HepG2 (cell line): Measurements from ENCODE around the gene ARL8A. TPM values are rescaled to one million over a fixed set of nuclear protein-coding genes. Genes with fewer than 3 reads are reported as not detected.

Experiments
- ATAC-seq: fragments of 200-7000 bp; cut with Tn5 transposase; 3 replicates; pipeline ENCODE4 v1.9.1; 2020; ENCODE audit warnings: mild to moderate bottlenecking, moderate library complexity
- BruUV-seq: library from RNA; stranded (reverse); fragments of 400-500 nt; replicated peaks from 2 replicates; lab custom pipeline; 2021; lab: Mats Ljungman, UMichigan
- CTCF ChIA-PET: fragments of 300-600 bp; formaldehyde crosslinking; extraction: SDS; loops from one replicate; lab custom pipeline; 2021; ENCODE audit warnings: low total read pairs, inconsistent platforms, low intra/inter-chr PET ratio; lab: Yijun Ruan, JAX
- POLR2A ChIA-PET: fragments of 350-600 bp; sonication (Branson Sonifier 250); formaldehyde crosslinking; loops from one replicate; lab custom pipeline; 2020; ENCODE audit warnings: antibody characterized with exemption, inconsistent platforms; lab: Yijun Ruan, JAX
- DNase-seq: peaks from one replicate; pipeline ENCODE4 v3.0.0-alpha.2; 2015; ENCODE audit warnings: low spot score
- FAIRE-seq: peaks from 3 replicates; lab custom pipeline; 2011; peaks lifted over from hg19 to GRCh38; lab: Jason Lieb, UNC
- H2AFZ ChIP-seq: one replicate; pipeline ENCODE4 v1.6.1; 2011; ENCODE audit warnings: low read length, inconsistent platforms
- H3K27ac ChIP-seq: fragments of 300-600 bp; 3 replicates; pipeline ENCODE4 v1.8.0; 2011; ENCODE audit warnings: mixed run types, mild to moderate bottlenecking, mixed read lengths, low read length, inconsistent platforms; ENCODE audit not compliant: insufficient read depth; ENCODE audit errors: extremely low read length
- H3K27me3 ChIP-seq, 2 experiments: fragments of 200-600 bp in 1 of 2; 2 replicates in 1 of 2; 3 replicates in 1 of 2; pipeline versions ENCODE4 v1.6.0 to v1.8.0; 2011; ENCODE audit warnings: low read length in 2 of 2, mild to moderate bottlenecking in 2 of 2, moderate library complexity in 2 of 2, inconsistent platforms in 1 of 2; ENCODE audit not compliant: insufficient read depth in 2 of 2, control insufficient read depth in 1 of 2
- H3K36me3 ChIP-seq, 2 experiments: fragments of 200-600 bp in 1 of 2; replicated peaks in 1 of 2; 2 replicates in 1 of 2; 3 replicates in 1 of 2; pipeline versions ENCODE4 v1.5.1 to v1.8.0; 2011; ENCODE audit warnings: low read length in 2 of 2, inconsistent platforms in 1 of 2; ENCODE audit not compliant: insufficient read depth in 2 of 2, control insufficient read depth in 1 of 2
- H3K4me1 ChIP-seq: 2 replicates; pipeline ENCODE4 v1.5.1; 2012; ENCODE audit warnings: low read length, inconsistent platforms; ENCODE audit not compliant: insufficient read depth
- H3K4me2 ChIP-seq: 2 replicates; pipeline ENCODE4 v1.6.0; 2011; ENCODE audit warnings: low read depth, low read length, inconsistent platforms
- H3K4me3 ChIP-seq, 3 experiments: fragments of 200-600 bp in 1 of 3; sonication (generic), shearing (Covaris generic) in 1 of 3; replicated peaks in 1 of 3; 2 replicates each; pipeline ENCODE4 v1.5.1; 2011 to 2016; ENCODE audit warnings: low read length in 3 of 3, inconsistent platforms in 2 of 3, low read depth in 2 of 3, mild to moderate bottlenecking in 2 of 3, control low read depth in 1 of 3, mixed read lengths in 1 of 3; ENCODE audit not compliant: insufficient read depth in 1 of 3
- H3K79me2 ChIP-seq: one replicate; pipeline ENCODE4 v1.6.1; 2011; ENCODE audit warnings: low read length, inconsistent platforms; ENCODE audit not compliant: insufficient read depth
- H3K9ac ChIP-seq: 2 replicates; pipeline ENCODE4 v1.6.0; 2011; ENCODE audit warnings: mild to moderate bottlenecking, low read depth, low read length, inconsistent platforms; ENCODE audit not compliant: insufficient read depth
- H3K9me3 ChIP-seq: 2 replicates; pipeline ENCODE4 v1.5.1; 2012; ENCODE audit warnings: mild to moderate bottlenecking, low read length
- H4K20me1 ChIP-seq: 2 replicates; pipeline ENCODE4 v1.6.0; 2011; ENCODE audit warnings: inconsistent platforms, mild to moderate bottlenecking, low read length, moderate library complexity; ENCODE audit not compliant: insufficient read depth
- BRCA1 ChIP-seq: sonication (generic); formaldehyde crosslinking; IDR thresholded peaks from 2 replicates; pipeline ENCODE4 v1.4.0; 2020; ENCODE audit warnings: missing genetic modification reagents
- HDAC2 ChIP-seq: sonication (generic); formaldehyde crosslinking; IDR thresholded peaks from 2 replicates; pipeline ENCODE4 v1.4.0; 2020; ENCODE audit warnings: missing genetic modification reagents
- MTA3 ChIP-seq: sonication (generic); formaldehyde crosslinking; IDR thresholded peaks from 2 replicates; pipeline ENCODE4 v1.4.0; 2020; ENCODE audit warnings: missing genetic modification reagents
- NAIF1 ChIP-seq: sonication (generic); formaldehyde crosslinking; IDR thresholded peaks from 2 replicates; pipeline ENCODE4 v1.5.0; 2020; ENCODE audit warnings: mild to moderate bottlenecking, missing genetic modification reagents, borderline replicate concordance
- NFKBIZ ChIP-seq: IDR thresholded peaks from 2 replicates; pipeline ENCODE4 v1.6.1; 2018; ENCODE audit warnings: missing genetic modification reagents, missing compliant biosample characterization
- NPAS2 ChIP-seq: sonication (generic); formaldehyde crosslinking; IDR thresholded peaks from 2 replicates; pipeline ENCODE4 v1.8.0; 2022; ENCODE audit warnings: mild to moderate bottlenecking, missing genetic modification reagents, borderline replicate concordance
- NR2F6 ChIP-seq, 2 experiments: IDR thresholded peaks; 2 replicates each; pipeline ENCODE4 v1.6.1; 2016; ENCODE audit warnings: antibody characterized with exemption in 1 of 2, mild to moderate bottlenecking in 1 of 2
- PRMT3 ChIP-seq: sonication (generic); formaldehyde crosslinking; IDR thresholded peaks from 2 replicates; pipeline ENCODE4 v1.8.1; 2022; ENCODE audit warnings: low read depth, mild to moderate bottlenecking, moderate library complexity, missing genetic modification reagents, borderline replicate concordance
- SNRNP70 ChIP-seq: fragments of 200-400 bp; formaldehyde crosslinking; IDR thresholded peaks from 2 replicates; pipeline ENCODE4 v1.6.1; 2017; ENCODE audit warnings: mild to moderate bottlenecking, low read depth, low read length, moderate library complexity
- THAP8 ChIP-seq: sonication (generic); formaldehyde crosslinking; IDR thresholded peaks from 2 replicates; pipeline ENCODE4 v1.5.1; 2020; ENCODE audit warnings: missing genetic modification reagents, mild to moderate bottlenecking, borderline replicate concordance
- WGBS: methylation state at CpG from one replicate; pipeline ENCODE4 v1.1.6; 2017; ENCODE audit warnings: low lambda C conversion rate; 5-methylcytosine and 5-hydroxymethylcytosine counted together
- in situ Hi-C: cut with HindIII; loops from 2 replicates; pipeline ENCODE4 v1.10.0; 2017; ENCODE audit warnings: low pct_unique_long_range_greater_than_20kb; ENCODE audit not compliant: extremely low pct_ligation_motif_present
- intact Hi-C: fragments of 100-400 bp; cut with micrococcal nuclease; formaldehyde crosslinking; loops from one replicate; pipeline ENCODE4 v1.10.0; 2022; ENCODE audit not compliant: unreplicated experiment
- polyA plus RNA-seq, 8 experiments: library from polyadenylated mRNA; depleted of rRNA in 3 of 8; stranded (reverse) in 7 of 8; unstranded in 1 of 8; fragments of >200 nt; fragmentation: Illumina TruSeq in 4 of 8; extraction: Trizol in 4 of 8; gene quantifications; 2 replicates each; pipeline versions ENCODE4 v1.2.1 to v1.2.3, GENCODE V29; 2011 to 2016; ENCODE audit warnings: low read depth in 4 of 8, missing spikeins in 1 of 8, mixed read lengths in 1 of 8; ENCODE audit not compliant: insufficient read depth in 1 of 8
- total RNA-seq, 5 experiments: library from RNA; depleted of rRNA; stranded (reverse); fragments of >200 nt; fragmentation: Illumina TruSeq; extraction: Trizol; gene quantifications; 2 replicates each; pipeline ENCODE4 v1.2.3, GENCODE V29; 2016; ENCODE audit warnings: low read depth in 1 of 5
- TF ChIP-seq, protein P1 (sequence below): sonication (generic); formaldehyde crosslinking; IDR thresholded peaks from 2 replicates; pipeline ENCODE4 v1.5.0; 2020; ENCODE audit warnings: mild to moderate bottlenecking, missing genetic modification reagents, moderate library complexity

Gene ARL8A
- total and polyA plus RNA-seq, 2 of the 13 experiments (the other 11 are each of a cell fraction or from before 2014, with no cell fraction given) = 2.7 to 23.4 TPM

DNA sequence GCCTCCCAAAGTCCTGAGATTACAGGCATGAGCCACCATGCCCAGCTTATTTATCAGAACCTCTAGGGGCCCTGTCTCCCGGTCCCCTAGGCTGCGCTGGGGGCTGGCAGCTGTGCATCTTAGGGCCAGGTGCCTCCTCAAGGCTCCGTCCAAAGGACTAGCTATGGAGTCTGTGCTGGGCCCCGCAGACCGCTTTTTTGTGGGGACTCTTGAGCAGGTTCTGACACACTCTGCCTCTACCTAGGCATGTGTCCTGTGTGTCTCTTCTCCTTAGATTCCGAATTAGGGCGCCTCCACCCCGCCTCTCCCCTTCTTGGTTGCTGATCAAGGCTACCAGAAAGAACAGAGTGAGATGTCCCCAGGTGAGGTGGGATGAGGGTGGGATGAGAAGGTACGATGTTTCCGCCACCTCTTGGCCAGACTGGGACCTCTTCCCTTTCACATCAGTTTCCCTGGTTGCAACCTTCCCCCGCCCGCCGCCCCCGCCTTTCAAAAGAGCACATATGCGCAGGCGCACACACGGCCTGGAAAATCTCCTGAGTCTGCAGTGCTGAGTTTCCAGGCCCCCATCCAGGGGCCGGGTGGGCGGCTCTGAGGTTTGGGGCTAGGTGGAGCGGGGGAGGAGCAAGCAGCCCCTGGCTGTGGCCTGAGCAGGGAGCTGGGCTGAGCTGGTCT lies 20.9 kb upstream of the ARL8A start:
- intact Hi-C loops (no loop called here), in situ Hi-C loops (no loop called here)
- H3K4me1 ChIP-seq = peaks cover 25% of the 10 kb centered on the region
- no peak overlapping the region for H3K4me3 ChIP-seq
- ChIA-PET CTCF (no interaction called here), POLR2A (no interaction called here)
- H3K36me3 ChIP-seq = no peaks in the 10 kb centered on the region
- DNase-seq (no peak), FAIRE-seq (no peak), ATAC-seq (no peak)
- H4K20me1 ChIP-seq = no peaks in the 10 kb centered on the region
- peaks cover 9 to 65% of the 10 kb centered on the region in 2 experiments for H3K27me3 ChIP-seq
- no peaks in the 10 kb centered on the region for H3K9me3 ChIP-seq
- BruUV-seq = no TSS peak
- 63% methylated on average over 10 of the region's 20 CpGs for WGBS
- no peak overlapping the region for H3K9ac ChIP-seq
- H3K27ac ChIP-seq = no peak overlapping the region
- TF ChIP-seq SNRNP70 = no peak
- TF ChIP-seq HDAC2 (CRISPR knock-in tag) = no peak
- TF ChIP-seq PRMT3 (CRISPR knock-in tag) = no peak
- TF ChIP-seq, protein P1, sequence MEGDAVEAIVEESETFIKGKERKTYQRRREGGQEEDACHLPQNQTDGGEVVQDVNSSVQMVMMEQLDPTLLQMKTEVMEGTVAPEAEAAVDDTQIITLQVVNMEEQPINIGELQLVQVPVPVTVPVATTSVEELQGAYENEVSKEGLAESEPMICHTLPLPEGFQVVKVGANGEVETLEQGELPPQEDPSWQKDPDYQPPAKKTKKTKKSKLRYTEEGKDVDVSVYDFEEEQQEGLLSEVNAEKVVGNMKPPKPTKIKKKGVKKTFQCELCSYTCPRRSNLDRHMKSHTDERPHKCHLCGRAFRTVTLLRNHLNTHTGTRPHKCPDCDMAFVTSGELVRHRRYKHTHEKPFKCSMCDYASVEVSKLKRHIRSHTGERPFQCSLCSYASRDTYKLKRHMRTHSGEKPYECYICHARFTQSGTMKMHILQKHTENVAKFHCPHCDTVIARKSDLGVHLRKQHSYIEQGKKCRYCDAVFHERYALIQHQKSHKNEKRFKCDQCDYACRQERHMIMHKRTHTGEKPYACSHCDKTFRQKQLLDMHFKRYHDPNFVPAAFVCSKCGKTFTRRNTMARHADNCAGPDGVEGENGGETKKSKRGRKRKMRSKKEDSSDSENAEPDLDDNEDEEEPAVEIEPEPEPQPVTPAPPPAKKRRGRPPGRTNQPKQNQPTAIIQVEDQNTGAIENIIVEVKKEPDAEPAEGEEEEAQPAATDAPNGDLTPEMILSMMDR (CRISPR knock-in tag) = no peak
- no peak for TF ChIP-seq NFKBIZ (CRISPR knock-in tag)
- TF ChIP-seq MTA3 (CRISPR knock-in tag) = no peak
- TF ChIP-seq NR2F6 (IDR thresholded peaks at IDR 0.05) = no peak
- no peak for TF ChIP-seq NR2F6 (CRISPR knock-in tag; IDR thresholded peaks at IDR 0.05)
- no peak for TF ChIP-seq NPAS2
- no peak for TF ChIP-seq THAP8 (CRISPR knock-in tag)
- TF ChIP-seq BRCA1 = no peak
- no peak for TF ChIP-seq NAIF1 (CRISPR knock-in tag)
- H3K4me2 ChIP-seq = no peak overlapping the region
- no peak overlapping the region for H2AFZ ChIP-seq
- no peaks in the 10 kb centered on the region for H3K79me2 ChIP-seq
